MCF 10A (cell line): ENCODE measurements around the gene YTHDF1. TPM values are rescaled to one million over a fixed set of nuclear protein-coding genes. Genes with fewer than 3 reads are reported as not detected.
"Not testable (repeated sequence)": the region's sequence is repeated elsewhere in the genome, so short reads cannot be mapped to it uniquely, and the experiment has no call there.

Experiments
- BruUV-seq: library from RNA; stranded (reverse); fragments of 400-500 nt; replicated peaks from 2 replicates; lab custom pipeline; 2021; lab: Mats Ljungman, UMichigan
- CTCF ChIA-PET: fragments of 300-600 bp; sonication (Branson Sonifier 250); formaldehyde crosslinking; extraction: SDS; loops from one replicate; lab custom pipeline; 2021; ENCODE audit warnings: antibody characterized with exemption, inconsistent platforms; lab: Yijun Ruan, JAX
- POLR2A ChIA-PET: fragments of 300-600, 350-650 bp; sonication (Branson Sonifier 250); formaldehyde crosslinking; extraction: SDS; loops from one replicate; lab custom pipeline; 2020; ENCODE audit warnings: antibody characterized with exemption, inconsistent platforms; lab: Yijun Ruan, JAX
- DNase-seq: peaks from one replicate; pipeline ENCODE4 v3.0.0-alpha.2; 2018; ENCODE audit not compliant: unreplicated experiment
- H3K27ac Mint-ChIP-seq: one replicate; pipeline ENCODE4 v1.8.0; 2022; ENCODE audit warnings: mild to moderate bottlenecking, low read depth, mixed read lengths; ENCODE audit not compliant: unreplicated experiment
- H3K27me3 Mint-ChIP-seq: one replicate; pipeline ENCODE4 v1.8.0; 2022; ENCODE audit warnings: mixed read lengths; ENCODE audit not compliant: insufficient read depth, unreplicated experiment
- H3K36me3 Mint-ChIP-seq: one replicate; pipeline ENCODE4 v1.8.0; 2022; ENCODE audit warnings: mild to moderate bottlenecking, moderate library complexity, mixed read lengths; ENCODE audit not compliant: insufficient read depth, unreplicated experiment
- H3K4me1 Mint-ChIP-seq: one replicate; pipeline ENCODE4 v1.8.0; 2022; ENCODE audit warnings: mixed read lengths; ENCODE audit not compliant: insufficient read depth, unreplicated experiment
- H3K4me3 Mint-ChIP-seq: one replicate; pipeline ENCODE4 v1.8.0; 2022; ENCODE audit warnings: mild to moderate bottlenecking, moderate library complexity, mixed read lengths; ENCODE audit not compliant: unreplicated experiment
- H3K9me3 Mint-ChIP-seq: one replicate; pipeline ENCODE4 v1.8.0; 2022; ENCODE audit warnings: mixed read lengths; ENCODE audit not compliant: unreplicated experiment
- CTCF ChIP-seq: fragments of 200-600 bp; IDR thresholded peaks from one replicate; pipeline ENCODE4 v1.8.0; 2022; ENCODE audit warnings: antibody characterized with exemption, mild to moderate bottlenecking; ENCODE audit not compliant: unreplicated experiment
- intact Hi-C: fragments of 100-400 bp; cut with micrococcal nuclease; formaldehyde crosslinking; loops from 2 replicates; pipeline ENCODE4 v1.14.1; 2022
- total RNA-seq: library from RNA; stranded (reverse); gene quantifications from 2 replicates; pipeline ENCODE4 v1.2.3, GENCODE V29; 2022

Gene YTHDF1
- total RNA-seq, 1 experiment from 2014 or later = 49.5 TPM

- Mint-ChIP-seq H3K9me3 (no peaks in the 10 kb centered on the region), H3K27me3 (peaks cover 65% of the 10 kb centered on the region), H3K4me1 (no peaks in the 10 kb centered on the region), H3K27ac (no peak overlapping the region), H3K36me3 (no peaks in the 10 kb centered on the region), H3K4me3 (no peak overlapping the region)
- BruUV-seq = no TSS peak
- ChIA-PET CTCF (interaction anchor here (0.5 kb wide), 1 partner anchor 65 kb away, joined by 3 read pairs; no protein-coding TSS in a partner anchor), POLR2A (interaction anchor here (0.8 kb wide), 1 partner anchor 16 kb away, joined by 3 read pairs; no protein-coding TSS in a partner anchor)
- intact Hi-C loops = no loop called here
- no peak for DNase-seq
- TF ChIP-seq CTCF = no peak
Measured at GRCh38 chr20:63159826-63160640, 55.9 kb downstream of the YTHDF1 start.

GRCh38 chr20:63159251-63159650, 56.7 kb downstream of the YTHDF1 start:
- H3K27me3 Mint-ChIP-seq = peaks cover 72% of the 10 kb centered on the region
- H3K27ac Mint-ChIP-seq, H3K36me3 Mint-ChIP-seq, CTCF ChIA-PET, H3K9me3 Mint-ChIP-seq, intact Hi-C loops, H3K4me1 Mint-ChIP-seq, BruUV-seq, H3K4me3 Mint-ChIP-seq, DNase-seq, POLR2A ChIA-PET: not testable (repeated sequence)

- Mint-ChIP-seq H3K27me3 (peaks cover 76% of the 10 kb centered on the region), H3K9me3 (no peaks in the 10 kb centered on the region), H3K27ac (no peak overlapping the region), H3K4me1 (no peaks in the 10 kb centered on the region), H3K36me3 (no peaks in the 10 kb centered on the region), H3K4me3 (no peak overlapping the region)
- no peak for DNase-seq
- CTCF ChIA-PET = no interaction called here
- no TSS peak for BruUV-seq
- no peak for TF ChIP-seq CTCF
- intact Hi-C loops = no loop called here
- POLR2A ChIA-PET = no interaction called here
Measured at GRCh38 chr20:63158845-63159244, 57.1 kb downstream of the YTHDF1 start.

- Mint-ChIP-seq H3K9me3 (no peaks in the 10 kb centered on the region), H3K4me3 (no peak overlapping the region), H3K27ac (no peak overlapping the region), H3K4me1 (no peaks in the 10 kb centered on the region), H3K36me3 (no peaks in the 10 kb centered on the region), H3K27me3 (peaks cover 78% of the 10 kb centered on the region)
- TF ChIP-seq CTCF = no peak
- CTCF ChIA-PET = interaction anchor here (0.7 kb wide), 1 partner anchor 9 kb away, joined by 3 read pairs; no protein-coding TSS in a partner anchor
- DNase-seq = no peak
- BruUV-seq = no TSS peak
- intact Hi-C loops = no loop called here
- POLR2A ChIA-PET = no interaction called here
Measured at GRCh38 chr20:63158352-63158751, 57.6 kb downstream of the YTHDF1 start.

GRCh38 chr20:63157431-63157830, 58.5 kb downstream of the YTHDF1 start:
- POLR2A ChIA-PET, H3K4me3 Mint-ChIP-seq, H3K4me1 Mint-ChIP-seq, H3K9me3 Mint-ChIP-seq, intact Hi-C loops, H3K36me3 Mint-ChIP-seq, H3K27ac Mint-ChIP-seq, DNase-seq, BruUV-seq: not testable (repeated sequence)
- CTCF ChIA-PET = interaction anchor here (0.6 kb wide), 1 partner anchor 386 kb away, joined by 3 read pairs; no protein-coding TSS in a partner anchor
- H3K27me3 Mint-ChIP-seq = peaks cover 78% of the 10 kb centered on the region
